Gastrocnemius medialis (tissue), 4 donors: ENCODE measurements around the gene ZRANB3. TPM values are rescaled to one million over a fixed set of nuclear protein-coding genes. Genes with fewer than 3 reads are reported as not detected.

ENCODE experiments used
- ATAC-seq, 2 donors: fragments of 150-250 bp; one replicate each; pipeline ENCODE4 v1.9.1; 2016
- DNase-seq, 2 donors: peaks; one replicate each; pipeline ENCODE4 v3.0.0-alpha.2; 2019
- H3K27ac ChIP-seq, 4 donors: fragments of 200-600 bp; sonication (generic); 1 replicate in 1 of 4; 2 replicates in 3 of 4; pipeline ENCODE4 v1.5.1; 2016 to 2018; ENCODE audit warnings: mild to moderate bottlenecking in 2 of 4, moderate library complexity in 1 of 4
- H3K27me3 ChIP-seq, 3 donors: fragments of 200-600 bp; sonication (generic) in 2 of 3; 1 replicate in 1 of 3; 2 replicates in 2 of 3; pipeline versions ENCODE4 v1.5.1 to v1.6.0; 2016 to 2019; ENCODE audit warnings: mild to moderate bottlenecking in 1 of 3, moderate library complexity in 1 of 3
- H3K36me3 ChIP-seq, 2 donors: fragments of 200-600 bp; sonication (generic) in 1 of 2; one replicate each; pipeline ENCODE4 v1.5.1; 2017 to 2018
- H3K4me1 ChIP-seq, 2 donors: fragments of 200-600 bp; sonication (generic) in 1 of 2; one replicate each; pipeline ENCODE4 v1.5.1; 2016 to 2017; ENCODE audit warnings: mild to moderate bottlenecking in 2 of 2
- H3K4me3 ChIP-seq, 4 donors: fragments of 200-600 bp; sonication (generic) in 3 of 4; 1 replicate in 1 of 4; 2 replicates in 3 of 4; pipeline ENCODE4 v1.5.1; 2016 to 2019; ENCODE audit warnings: mild to moderate bottlenecking in 2 of 4
- H3K9me3 ChIP-seq, 3 donors: fragments of 200-600 bp; sonication (generic) in 2 of 3; 1 replicate in 1 of 3; 2 replicates in 2 of 3; pipeline ENCODE4 v1.5.1; 2016 to 2019
- POLR2A ChIP-seq, 2 donors: fragments of 450-650 bp; IDR thresholded peaks; one replicate each; pipeline ENCODE4 v1.6.1; 2017; ENCODE audit warnings: antibody characterized with exemption in 2 of 2, mild to moderate bottlenecking in 2 of 2, moderate library complexity in 2 of 2
- in situ Hi-C, 4 donors: fragments of 200-750 bp; cut with MboI; loops; one replicate each; pipeline versions ENCODE4 v1.15.0 to v1.8.0; 2017; ENCODE audit warnings: low sequenced_read_pairs in 4 of 4
- intact Hi-C: fragments of 100-400 bp; cut with DNase I; formaldehyde crosslinking; loops from one replicate; pipeline ENCODE4 v1.15.1; 2023; ENCODE audit warnings: low total_unique reads
- total RNA-seq, 4 donors: library from RNA; depleted of rRNA; stranded (reverse); fragments of >200 nt; gene quantifications; one replicate each; pipeline versions ENCODE4 v1.1.0 to v1.2.3, GENCODE V29; 2016
- TF ChIP-seq, protein P1 (sequence below), 5 experiments: fragments of 450-650 bp in 3 of 5; fragments of 200-600 bp in 2 of 5; sonication (generic) in 2 of 5; IDR thresholded peaks in 4 of 5; conservative IDR thresholded peaks in 1 of 5; 1 replicate in 4 of 5; 2 replicates in 1 of 5; pipeline ENCODE4 v1.5.1; 2016 to 2019; ENCODE audit warnings: antibody characterized with exemption in 5 of 5, mild to moderate bottlenecking in 3 of 5, moderate library complexity in 3 of 5

The ZRANB3 gene
- total RNA-seq, 4 donors from 2014 or later, result 1.9 to 4.8 (median 2.9) TPM

GRCh38 chr2:135163901-135164300, 367.1 kb downstream of the ZRANB3 start:
- no peak for DNase-seq
- peaks cover 0 to 68% of the 10 kb centered on the region in 2 donors for H3K36me3 ChIP-seq
- no peak overlapping the region for H3K4me3 ChIP-seq
- no peaks in the 10 kb centered on the region for H3K27me3 ChIP-seq
- in situ Hi-C loops (no loop called here), intact Hi-C loops (no loop called here)
- no peak for ATAC-seq
- H3K27ac ChIP-seq, result no peak overlapping the region
- H3K9me3 ChIP-seq, result no peaks in the 10 kb centered on the region
- TF ChIP-seq POLR2A (IDR thresholded peaks at IDR 0.05), result no peak
- TF ChIP-seq, protein P1, sequence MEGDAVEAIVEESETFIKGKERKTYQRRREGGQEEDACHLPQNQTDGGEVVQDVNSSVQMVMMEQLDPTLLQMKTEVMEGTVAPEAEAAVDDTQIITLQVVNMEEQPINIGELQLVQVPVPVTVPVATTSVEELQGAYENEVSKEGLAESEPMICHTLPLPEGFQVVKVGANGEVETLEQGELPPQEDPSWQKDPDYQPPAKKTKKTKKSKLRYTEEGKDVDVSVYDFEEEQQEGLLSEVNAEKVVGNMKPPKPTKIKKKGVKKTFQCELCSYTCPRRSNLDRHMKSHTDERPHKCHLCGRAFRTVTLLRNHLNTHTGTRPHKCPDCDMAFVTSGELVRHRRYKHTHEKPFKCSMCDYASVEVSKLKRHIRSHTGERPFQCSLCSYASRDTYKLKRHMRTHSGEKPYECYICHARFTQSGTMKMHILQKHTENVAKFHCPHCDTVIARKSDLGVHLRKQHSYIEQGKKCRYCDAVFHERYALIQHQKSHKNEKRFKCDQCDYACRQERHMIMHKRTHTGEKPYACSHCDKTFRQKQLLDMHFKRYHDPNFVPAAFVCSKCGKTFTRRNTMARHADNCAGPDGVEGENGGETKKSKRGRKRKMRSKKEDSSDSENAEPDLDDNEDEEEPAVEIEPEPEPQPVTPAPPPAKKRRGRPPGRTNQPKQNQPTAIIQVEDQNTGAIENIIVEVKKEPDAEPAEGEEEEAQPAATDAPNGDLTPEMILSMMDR (IDR thresholded peaks at IDR 0.05 in 4 of 5, conservative IDR thresholded peaks at IDR 0.05 in 1 of 5), result no peak
- no peaks in the 10 kb centered on the region for H3K4me1 ChIP-seq

DNA sequence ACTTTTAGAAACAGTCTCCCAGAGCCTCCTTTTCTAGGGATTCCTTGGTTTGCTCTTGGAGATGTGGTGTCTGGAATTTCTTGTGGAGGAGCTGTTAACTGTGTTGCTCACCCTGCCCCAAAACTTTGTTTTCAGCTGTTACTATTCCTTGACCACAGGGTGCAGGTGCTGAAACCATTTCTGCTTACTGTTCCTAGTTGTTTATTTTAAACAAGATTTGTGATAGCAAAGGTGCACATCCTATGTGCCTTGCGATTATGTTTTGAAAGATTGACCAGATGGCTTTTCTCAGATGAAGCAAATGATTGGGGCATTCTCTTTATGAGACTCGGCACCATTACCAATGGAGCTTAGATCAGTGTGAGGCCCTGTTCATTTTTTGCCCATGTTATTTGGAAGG, 367.7 kb downstream of the ZRANB3 start:
- no peaks in the 10 kb centered on the region for H3K9me3 ChIP-seq
- no peaks in the 10 kb centered on the region for H3K27me3 ChIP-seq
- no peak overlapping the region for H3K4me3 ChIP-seq
- H3K27ac ChIP-seq, result no peak overlapping the region
- intact Hi-C loops, result no loop called here
- H3K36me3 ChIP-seq, result peaks cover 0 to 68% of the 10 kb centered on the region in 2 donors
- no peak for ATAC-seq
- in situ Hi-C loops, result no loop called here
- no peak for DNase-seq
- TF ChIP-seq, protein P1 (IDR thresholded peaks at IDR 0.05 in 4 of 5, conservative IDR thresholded peaks at IDR 0.05 in 1 of 5), result no peak
- TF ChIP-seq POLR2A (IDR thresholded peaks at IDR 0.05), result no peak
- no peaks in the 10 kb centered on the region for H3K4me1 ChIP-seq

- Histone ChIP-seq H3K4me3 (no peak overlapping the region), H3K4me1 (no peaks in the 10 kb centered on the region), H3K36me3 (peaks cover 0 to 68% of the 10 kb centered on the region in 2 donors), H3K27me3 (no peaks in the 10 kb centered on the region), H3K9me3 (no peaks in the 10 kb centered on the region), H3K27ac (no peak overlapping the region)
- intact Hi-C loops (no loop called here), in situ Hi-C loops (no loop called here)
- TF ChIP-seq, protein P1 (IDR thresholded peaks at IDR 0.05 in 4 of 5, conservative IDR thresholded peaks at IDR 0.05 in 1 of 5), result no peak
- TF ChIP-seq POLR2A (IDR thresholded peaks at IDR 0.05), result no peak
- DNase-seq, result no peak
- no peak for ATAC-seq
Measured at GRCh38 chr2:135162786-135163185, 368.2 kb downstream of the ZRANB3 start.

GRCh38 chr2:135162377-135162776, 368.6 kb downstream of the ZRANB3 start:
- Histone ChIP-seq H3K36me3 (peaks cover 0 to 64% of the 10 kb centered on the region in 2 donors), H3K4me1 (no peaks in the 10 kb centered on the region), H3K9me3 (no peaks in the 10 kb centered on the region), H3K27me3 (no peaks in the 10 kb centered on the region), H3K27ac (no peak overlapping the region), H3K4me3 (no peak overlapping the region)
- TF ChIP-seq, protein P1 (IDR thresholded peaks at IDR 0.05 in 4 of 5, conservative IDR thresholded peaks at IDR 0.05 in 1 of 5), result no peak
- no peak for TF ChIP-seq POLR2A (IDR thresholded peaks at IDR 0.05)
- intact Hi-C loops, result no loop called here
- in situ Hi-C loops, result no loop called here
- DNase-seq, result no peak
- ATAC-seq, result no peak

- DNase-seq (no peak), ATAC-seq (no peak)
- H3K9me3 ChIP-seq, result no peaks in the 10 kb centered on the region
- no peaks in the 10 kb centered on the region for H3K27me3 ChIP-seq
- no peaks in the 10 kb centered on the region for H3K4me1 ChIP-seq
- intact Hi-C loops (no loop called here), in situ Hi-C loops (no loop called here)
- TF ChIP-seq POLR2A (IDR thresholded peaks at IDR 0.05), result no peak
- TF ChIP-seq, protein P1 (IDR thresholded peaks at IDR 0.05 in 4 of 5, conservative IDR thresholded peaks at IDR 0.05 in 1 of 5), result no peak
- peaks cover 0 to 63% of the 10 kb centered on the region in 2 donors for H3K36me3 ChIP-seq
- H3K27ac ChIP-seq, result no peak overlapping the region
- H3K4me3 ChIP-seq, result no peak overlapping the region
Measured at GRCh38 chr2:135159191-135159590, 371.8 kb downstream of the ZRANB3 start.
